IMR-90 (cell line): ENCODE data around the gene C10orf120. TPM values are rescaled to one million over a fixed set of nuclear protein-coding genes. Genes with fewer than 3 reads are reported as not detected.

Experiments
- ATAC-seq: fragments of 200-7000 bp; cut with Tn5 transposase; 2 replicates; pipeline ENCODE4 v1.9.1; 2020; ENCODE audit warnings: low read depth, mild to moderate bottlenecking, moderate library complexity
- BruUV-seq: library from RNA; stranded (reverse); fragments of 400-500 nt; replicated peaks from 2 replicates; lab custom pipeline; 2021; lab: Mats Ljungman, UMichigan
- CTCF ChIA-PET: fragments of 300-600 bp; formaldehyde crosslinking; extraction: SDS; loops from one replicate; lab custom pipeline; 2021; ENCODE audit warnings: antibody characterized with exemption; lab: Yijun Ruan, JAX
- POLR2A ChIA-PET: fragments of 300-600 bp; sonication (Branson Sonifier 250); formaldehyde crosslinking; loops from one replicate; lab custom pipeline; 2022; ENCODE audit warnings: antibody characterized with exemption; ENCODE audit not compliant: unreplicated experiment; lab: Charles Lee
- DNase-seq: peaks from one replicate; pipeline ENCODE4 v3.0.0; 2013
- H2AFZ ChIP-seq: replicated peaks from 2 replicates; pipeline ENCODE3; 2013; ENCODE audit warnings: low read length, mild to moderate bottlenecking; ENCODE audit not compliant: poor library complexity
- H2AK5ac ChIP-seq: 2 replicates; pipeline ENCODE4 v1.6.1; 2013; ENCODE audit warnings: low read depth, low read length, inconsistent platforms
- H2AK9ac ChIP-seq: replicated peaks from 2 replicates; pipeline ENCODE3; 2013; ENCODE audit warnings: mild to moderate bottlenecking, low read depth, low read length, moderate library complexity; ENCODE audit not compliant: poor library complexity
- H2BK120ac ChIP-seq: 2 replicates; pipeline ENCODE4 v1.6.1; 2013; ENCODE audit warnings: low read depth, low read length, inconsistent platforms
- H2BK15ac ChIP-seq: 3 replicates; pipeline ENCODE4 v1.6.1; 2013; ENCODE audit warnings: low read depth, low read length, inconsistent platforms
- H2BK20ac ChIP-seq: 2 replicates; pipeline ENCODE4 v1.6.1; 2013; ENCODE audit warnings: low read depth, mild to moderate bottlenecking, inconsistent platforms, low read length, moderate library complexity
- H2BK5ac ChIP-seq: 2 replicates; pipeline ENCODE4 v1.6.1; 2013; ENCODE audit warnings: mild to moderate bottlenecking, low read depth, low read length, inconsistent platforms; ENCODE audit not compliant: poor library complexity, severe bottlenecking
- H3K14ac ChIP-seq: replicated peaks from 2 replicates; pipeline ENCODE4 v1.6.1; 2013; ENCODE audit warnings: low read depth, low read length, inconsistent platforms
- H3K18ac ChIP-seq: 2 replicates; pipeline ENCODE4 v1.6.1; 2013; ENCODE audit warnings: low read depth, low read length, control low read depth
- H3K23ac ChIP-seq: 2 replicates; pipeline ENCODE4 v1.6.1; 2013; ENCODE audit warnings: low read depth, low read length, inconsistent platforms
- H3K27ac ChIP-seq: 2 replicates; pipeline ENCODE4 v1.5.1; 2013; ENCODE audit warnings: mild to moderate bottlenecking, control low read depth, low read length; ENCODE audit not compliant: insufficient read depth
- H3K27me3 ChIP-seq: 2 replicates; pipeline ENCODE4 v1.6.1; 2013; ENCODE audit warnings: low read length; ENCODE audit not compliant: control insufficient read depth, insufficient read depth
- H3K36me3 ChIP-seq: 2 replicates; pipeline ENCODE4 v1.6.1; 2013; ENCODE audit warnings: low read length, mixed read lengths; ENCODE audit not compliant: control insufficient read depth, insufficient read depth
- H3K4ac ChIP-seq: 2 replicates; pipeline ENCODE4 v1.6.1; 2013; ENCODE audit warnings: low read depth, low read length, inconsistent platforms
- H3K4me1 ChIP-seq: 2 replicates; pipeline ENCODE4 v1.6.1; 2013; ENCODE audit warnings: low read length, mixed read lengths; ENCODE audit not compliant: control insufficient read depth, insufficient read depth
- H3K4me2 ChIP-seq: 2 replicates; pipeline ENCODE4 v1.6.1; 2013; ENCODE audit warnings: low read depth, mild to moderate bottlenecking, control low read depth, low read length, moderate library complexity
- H3K4me3 ChIP-seq: 2 replicates; pipeline ENCODE4 v1.5.1; 2013; ENCODE audit warnings: low read depth, mild to moderate bottlenecking, control low read depth, low read length, moderate library complexity; ENCODE audit not compliant: insufficient read depth
- H3K56ac ChIP-seq: 2 replicates; pipeline ENCODE4 v1.6.1; 2013; ENCODE audit warnings: low read length, inconsistent platforms; ENCODE audit not compliant: insufficient read depth; ENCODE audit errors: extremely low read depth
- H3K79me1 ChIP-seq, 2 experiments: 2 replicates each; pipeline ENCODE4 v1.6.1; 2013; ENCODE audit warnings: low read length in 2 of 2, inconsistent platforms in 1 of 2, low read depth in 1 of 2
- H3K9ac ChIP-seq: 2 replicates; pipeline ENCODE4 v1.6.1; 2013; ENCODE audit warnings: low read depth, low read length, control low read depth
- H3K9me1 ChIP-seq: 2 replicates; pipeline ENCODE4 v1.6.1; 2013; ENCODE audit warnings: low read length, inconsistent platforms; ENCODE audit not compliant: insufficient read depth
- H3K9me3 ChIP-seq: 2 replicates; pipeline ENCODE4 v1.6.1; 2013; ENCODE audit warnings: low read length; ENCODE audit not compliant: control insufficient read depth, insufficient read depth
- H4K20me1 ChIP-seq: 2 replicates; pipeline ENCODE4 v1.6.1; 2013; ENCODE audit warnings: low read length, inconsistent platforms; ENCODE audit not compliant: insufficient read depth
- H4K5ac ChIP-seq: 2 replicates; pipeline ENCODE4 v1.6.1; 2013; ENCODE audit warnings: mild to moderate bottlenecking, low read depth, low read length, control low read depth
- H4K8ac ChIP-seq, 2 experiments: 2 replicates each; pipeline ENCODE4 v1.6.1; 2013; ENCODE audit warnings: low read depth in 2 of 2, low read length in 2 of 2, control low read depth in 1 of 2, inconsistent platforms in 1 of 2
- H4K91ac ChIP-seq: 2 replicates; pipeline ENCODE4 v1.6.1; 2013; ENCODE audit warnings: low read depth, low read length, inconsistent platforms; ENCODE audit not compliant: insufficient read depth
- BHLHE40 ChIP-seq: fragments of 150-350 bp; IDR thresholded peaks from 2 replicates; pipeline ENCODE4 v1.6.1; 2016; ENCODE audit warnings: mild to moderate bottlenecking, low read depth, low read length
- FOS ChIP-seq: fragments of 150-350 bp; IDR thresholded peaks from 2 replicates; pipeline ENCODE4 v1.6.1; 2016; ENCODE audit warnings: low read depth, low read length
- MXI1 ChIP-seq: IDR thresholded peaks from 2 replicates; pipeline ENCODE4 v1.6.1; 2012; ENCODE audit warnings: low read depth, mild to moderate bottlenecking, low read length, moderate library complexity, borderline replicate concordance
- RFX5 ChIP-seq: IDR thresholded peaks from 2 replicates; pipeline ENCODE4 v1.8.0; 2012; ENCODE audit warnings: low read depth, mild to moderate bottlenecking, low read length, moderate library complexity
- WGBS, 2 experiments: methylation state at CpG; one replicate each; pipeline versions ENCODE4 v1.1.5 to v1.1.7; 2013; ENCODE audit warnings: missing lambda C conversion rate in 2 of 2; ENCODE audit not compliant: insufficient read length in 1 of 2; ENCODE audit errors: extremely low coverage in 2 of 2; 5-methylcytosine and 5-hydroxymethylcytosine counted together
- dilution Hi-C: fragments of 300-500 bp; cut with HindIII; formaldehyde crosslinking; loops from one replicate; pipeline ENCODE4 v1.14.3; 2018; ENCODE audit warnings: low sequenced_read_pairs; ENCODE audit not compliant: unreplicated experiment
- in situ Hi-C: fragments of 300-500 bp; cut with MboI; formaldehyde crosslinking; loops from 3 replicates; pipeline ENCODE4 v1.14.3; 2019; ENCODE audit warnings: low sequenced_read_pairs, inconsistent platforms, mixed read lengths
- intact Hi-C: fragments of 100-400 bp; cut with micrococcal nuclease; formaldehyde crosslinking; loops from 2 replicates; pipeline ENCODE4 v1.10.0; 2022
- polyA plus RNA-seq, 3 experiments: library from polyadenylated mRNA; depleted of rRNA; stranded (reverse); fragments of >200 nt; gene quantifications; 2 replicates each; pipeline ENCODE4 v1.2.3, GENCODE V29; 2012; ENCODE audit warnings: low replicate concordance in 1 of 3
- total RNA-seq: library from RNA; depleted of rRNA; stranded (reverse); fragments of >200 nt; gene quantifications from 2 replicates; pipeline ENCODE4 v1.2.3, GENCODE V29; 2012

C10orf120 gene
- total and polyA plus RNA-seq, 2 of the 4 experiments (the other 2 are of a cell fraction) = not detected

- Histone ChIP-seq H2BK20ac (no peak overlapping the region), H2AK5ac (no peak overlapping the region), H3K4me3 (no peak overlapping the region), H3K27ac (no peak overlapping the region), H2BK15ac (no peak overlapping the region), H2BK5ac (no peak overlapping the region), H2AFZ (no peak overlapping the region), H3K4ac (no peak overlapping the region), H2BK120ac (no peak overlapping the region), H3K27me3 (no peaks in the 10 kb centered on the region), H3K23ac (no peak overlapping the region), H3K36me3 (no peaks in the 10 kb centered on the region), H2AK9ac (no peak overlapping the region), H4K8ac (no peak overlapping the region), H3K9ac (no peak overlapping the region), H3K9me1 (no peaks in the 10 kb centered on the region), H3K4me2 (no peak overlapping the region), H3K4me1 (no peaks in the 10 kb centered on the region), H4K91ac (no peak overlapping the region), H4K5ac (no peak overlapping the region), H3K14ac (no peak overlapping the region), H3K79me1 (no peaks in the 10 kb centered on the region), H3K9me3 (no peaks in the 10 kb centered on the region), H3K18ac (no peak overlapping the region), H3K56ac (no peak overlapping the region), H4K20me1 (no peaks in the 10 kb centered on the region)
- ChIA-PET POLR2A (no interaction called here), CTCF (no interaction called here)
- WGBS, 2 experiments = no CpG with 5 or more reads among the region's 6 CpGs
- BruUV-seq = no TSS peak
- intact Hi-C loops = no loop called here
- in situ Hi-C loops = no loop called here
- dilution Hi-C loops = no loop called here
- TF ChIP-seq MXI1 = no peak
- TF ChIP-seq FOS = no peak
- TF ChIP-seq BHLHE40 = no peak
- TF ChIP-seq RFX5 = no peak
- no peak for ATAC-seq
- DNase-seq = no peak
Observed at GRCh38 chr10:122689146-122689820, 10.4 kb downstream of the C10orf120 start.
